Measurements from ENCODE around the gene ABHD8. TPM values are rescaled to one million over a fixed set of nuclear protein-coding genes. Genes with fewer than 3 reads are reported as not detected.
A peak's percentile ranks its signal among the peaks of the same experiment; 100 is the strongest.

ABHD8 gene
- total and polyA plus RNA-seq, 2 of the 13 experiments (the other 11 are each of a cell fraction or from before 2014, with no cell fraction given), result 6.3 to 7.2 TPM

DNA sequence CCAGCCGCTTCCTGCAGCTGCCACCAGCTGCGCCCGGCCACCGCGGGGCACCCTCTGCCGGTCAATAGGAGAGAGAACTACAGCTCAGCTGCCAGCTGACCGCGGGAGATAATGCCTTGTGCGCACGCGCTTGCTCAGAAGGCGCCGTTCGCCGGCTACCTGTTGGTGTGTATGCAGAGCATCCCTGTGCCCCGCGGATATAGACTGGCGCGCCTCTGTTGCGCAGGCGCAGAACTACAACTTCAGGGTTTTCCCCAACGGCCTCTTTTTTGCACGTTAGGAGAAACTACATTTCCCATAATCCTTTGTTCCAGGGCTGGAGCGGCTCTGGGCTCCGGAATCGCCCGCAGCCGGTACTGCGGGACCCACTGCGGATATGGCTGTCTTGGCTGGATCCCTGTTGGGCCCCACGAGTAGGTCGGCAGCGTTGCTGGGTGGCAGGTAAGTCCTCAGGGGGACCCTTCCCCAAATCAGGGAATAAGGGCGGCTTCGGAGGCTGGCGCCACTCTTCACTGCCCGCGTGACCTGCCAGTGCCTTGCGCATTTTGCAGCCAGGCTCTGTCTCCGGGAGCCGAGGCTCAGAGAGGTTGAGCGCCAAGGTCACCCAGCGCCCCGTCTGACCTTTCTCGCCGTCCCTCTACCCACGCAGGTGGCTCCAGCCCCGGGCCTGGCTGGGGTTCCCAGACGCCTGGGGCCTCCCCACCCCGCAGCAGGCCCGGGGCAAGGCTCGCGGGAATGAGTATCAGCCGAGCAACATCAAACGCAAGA lies 2.5 kb upstream of the ABHD8 start, which contains the start of gene MRPL34 (continued):
- TF ChIP-seq CBX5 (CRISPR knock-in tag; IDR thresholded peaks at IDR 0.05; ENCODE audit: borderline replicate concordance) (peak; percentile 70; the same call in 1 of the 2 replicates), SIN3A (IDR thresholded peaks at IDR 0.05; ENCODE audit: borderline replicate concordance, low read depth, low read length) (peak; percentile 72; the same call in 1 of the 2 replicates), ASH2L (IDR thresholded peaks at IDR 0.05; ENCODE audit: insufficient read length, low read depth, low read length) (peak; percentile 61), ETV6 (CRISPR knock-in tag; conservative IDR thresholded peaks at IDR 0.05) (0 out of 2 replicates have a peak, but pooled peaks have one; percentile 27), ZBTB7A (CRISPR knock-in tag; IDR thresholded peaks at IDR 0.05) (0 out of 2 replicates have a peak, but pooled peaks have one; percentile 18), ZNF543 (CRISPR knock-in tag; IDR thresholded peaks at IDR 0.05) (peak; percentile 83), STAT5B (CRISPR knock-in tag; IDR thresholded peaks at IDR 0.05) (no peak), HNRNPLL (IDR thresholded peaks at IDR 0.05; ENCODE audit: low read depth, low read length, poor library complexity, severe bottlenecking) (peak; percentile 78), ZNF17 (CRISPR knock-in tag; IDR thresholded peaks at IDR 0.05) (no peak), PHF20 (CRISPR knock-in tag; IDR thresholded peaks at IDR 0.05) (peak; percentile 51; the same call in 1 of the 2 replicates), SMAD9 (CRISPR knock-in tag; IDR thresholded peaks at IDR 0.05) (no peak), FOXP1 (IDR thresholded peaks at IDR 0.05) (no peak; the same call in 1 of the 2 replicates), FOXP1 (CRISPR knock-in tag; IDR thresholded peaks at IDR 0.05) (no peak), PLRG1 (conservative IDR thresholded peaks at IDR 0.05) (no peak), ZNF768 (CRISPR knock-in tag; IDR thresholded peaks at IDR 0.05) (peak; percentile 98)
- TF ChIP-seq, protein P1, sequence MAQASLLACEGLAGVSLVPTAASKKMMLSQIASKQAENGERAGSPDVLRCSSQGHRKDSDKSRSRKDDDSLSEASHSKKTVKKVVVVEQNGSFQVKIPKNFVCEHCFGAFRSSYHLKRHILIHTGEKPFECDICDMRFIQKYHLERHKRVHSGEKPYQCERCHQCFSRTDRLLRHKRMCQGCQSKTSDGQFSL (CRISPR knock-in tag; IDR thresholded peaks at IDR 0.05), result peak; percentile 50; the same call in 1 of the 2 replicates
- TF ChIP-seq, protein P2, sequence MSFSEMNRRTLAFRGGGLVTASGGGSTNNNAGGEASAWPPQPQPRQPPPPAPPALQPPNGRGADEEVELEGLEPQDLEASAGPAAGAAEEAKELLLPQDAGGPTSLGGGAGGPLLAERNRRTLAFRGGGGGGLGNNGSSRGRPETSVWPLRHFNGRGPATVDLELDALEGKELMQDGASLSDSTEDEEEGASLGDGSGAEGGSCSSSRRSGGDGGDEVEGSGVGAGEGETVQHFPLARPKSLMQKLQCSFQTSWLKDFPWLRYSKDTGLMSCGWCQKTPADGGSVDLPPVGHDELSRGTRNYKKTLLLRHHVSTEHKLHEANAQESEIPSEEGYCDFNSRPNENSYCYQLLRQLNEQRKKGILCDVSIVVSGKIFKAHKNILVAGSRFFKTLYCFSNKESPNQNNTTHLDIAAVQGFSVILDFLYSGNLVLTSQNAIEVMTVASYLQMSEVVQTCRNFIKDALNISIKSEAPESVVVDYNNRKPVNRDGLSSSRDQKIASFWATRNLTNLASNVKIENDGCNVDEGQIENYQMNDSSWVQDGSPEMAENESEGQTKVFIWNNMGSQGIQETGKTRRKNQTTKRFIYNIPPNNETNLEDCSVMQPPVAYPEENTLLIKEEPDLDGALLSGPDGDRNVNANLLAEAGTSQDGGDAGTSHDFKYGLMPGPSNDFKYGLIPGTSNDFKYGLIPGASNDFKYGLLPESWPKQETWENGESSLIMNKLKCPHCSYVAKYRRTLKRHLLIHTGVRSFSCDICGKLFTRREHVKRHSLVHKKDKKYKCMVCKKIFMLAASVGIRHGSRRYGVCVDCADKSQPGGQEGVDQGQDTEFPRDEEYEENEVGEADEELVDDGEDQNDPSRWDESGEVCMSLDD (CRISPR knock-in tag; IDR thresholded peaks at IDR 0.05; ENCODE audit: borderline replicate concordance), result 0 out of 2 replicates have a peak, but pooled peaks have one; percentile 40
- TF ChIP-seq, protein P3, sequence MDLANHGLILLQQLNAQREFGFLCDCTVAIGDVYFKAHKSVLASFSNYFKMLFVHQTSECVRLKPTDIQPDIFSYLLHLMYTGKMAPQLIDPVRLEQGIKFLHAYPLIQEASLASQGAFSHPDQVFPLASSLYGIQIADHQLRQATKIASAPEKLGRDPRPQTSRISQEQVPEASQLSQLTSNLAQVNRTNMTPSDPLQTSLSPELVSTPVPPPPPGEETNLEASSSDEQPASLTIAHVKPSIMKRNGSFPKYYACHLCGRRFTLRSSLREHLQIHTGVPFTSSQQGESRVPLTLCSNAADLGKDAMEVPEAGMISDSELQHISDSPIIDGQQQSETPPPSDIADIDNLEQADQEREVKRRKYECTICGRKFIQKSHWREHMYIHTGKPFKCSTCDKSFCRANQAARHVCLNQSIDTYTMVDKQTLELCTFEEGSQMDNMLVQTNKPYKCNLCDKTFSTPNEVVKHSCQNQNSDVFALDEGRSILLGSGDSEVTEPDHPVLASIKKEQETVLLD (CRISPR knock-in tag; IDR thresholded peaks at IDR 0.05; ENCODE audit: low read depth), result no peak
- TF ChIP-seq, protein P4, sequence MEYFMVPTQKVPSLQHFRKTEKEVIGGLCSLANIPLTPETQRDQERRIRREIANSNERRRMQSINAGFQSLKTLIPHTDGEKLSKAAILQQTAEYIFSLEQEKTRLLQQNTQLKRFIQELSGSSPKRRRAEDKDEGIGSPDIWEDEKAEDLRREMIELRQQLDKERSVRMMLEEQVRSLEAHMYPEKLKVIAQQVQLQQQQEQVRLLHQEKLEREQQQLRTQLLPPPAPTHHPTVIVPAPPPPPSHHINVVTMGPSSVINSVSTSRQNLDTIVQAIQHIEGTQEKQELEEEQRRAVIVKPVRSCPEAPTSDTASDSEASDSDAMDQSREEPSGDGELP (IDR thresholded peaks at IDR 0.05; ENCODE audit: borderline replicate concordance, low read depth), result peak; percentile 99
- TF ChIP-seq, protein P5, sequence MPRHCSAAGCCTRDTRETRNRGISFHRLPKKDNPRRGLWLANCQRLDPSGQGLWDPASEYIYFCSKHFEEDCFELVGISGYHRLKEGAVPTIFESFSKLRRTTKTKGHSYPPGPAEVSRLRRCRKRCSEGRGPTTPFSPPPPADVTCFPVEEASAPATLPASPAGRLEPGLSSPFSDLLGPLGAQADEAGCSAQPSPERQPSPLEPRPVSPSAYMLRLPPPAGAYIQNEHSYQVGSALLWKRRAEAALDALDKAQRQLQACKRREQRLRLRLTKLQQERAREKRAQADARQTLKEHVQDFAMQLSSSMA (CRISPR knock-in tag; IDR thresholded peaks at IDR 0.05), result peak; percentile 24; the same call in 1 of the 2 replicates
